ENCODE results near the gene SLC16A7.

The SLC16A7 gene

DNA sequence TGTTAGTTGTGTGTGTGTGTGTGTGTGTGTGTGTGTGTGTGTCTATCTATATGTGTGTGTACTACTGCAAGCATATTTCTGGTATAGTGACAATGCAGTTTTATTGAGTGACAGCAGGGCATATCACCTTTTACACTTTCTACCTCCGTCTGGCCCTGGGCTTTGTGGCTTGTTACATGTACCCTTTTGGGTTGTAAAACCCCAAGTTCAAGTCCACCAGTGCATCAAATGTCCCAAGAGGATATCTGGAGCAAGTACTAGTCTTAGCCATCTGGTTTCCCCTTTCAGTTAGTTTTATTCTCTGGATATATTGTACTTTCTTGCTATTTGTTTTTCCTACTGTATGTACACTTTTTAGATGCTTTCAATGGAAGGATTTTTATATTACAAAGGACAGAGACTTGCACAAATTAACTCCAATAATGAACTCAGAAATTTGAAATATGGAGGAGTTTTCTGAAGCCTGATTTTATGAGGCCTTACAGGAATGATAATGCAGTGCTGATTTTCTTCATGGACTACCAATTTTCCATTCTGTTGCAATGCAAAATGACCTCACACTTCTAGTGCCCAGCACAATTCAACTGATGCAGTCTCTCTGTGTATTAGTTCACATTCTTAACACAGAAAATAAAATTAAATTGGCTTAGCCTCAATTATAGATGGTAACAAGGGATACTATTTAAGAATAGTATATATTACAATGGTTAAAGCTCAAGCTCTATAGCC is 29.1 kb downstream of the SLC16A7 start:
- no peak for DNase-seq (ENCODE audit: low read depth)

GRCh38 chr12:59626382-59626781 is 30.6 kb downstream of the SLC16A7 start:
- peak; percentile 45 for DNase-seq (ENCODE audit: low read depth)

DNA sequence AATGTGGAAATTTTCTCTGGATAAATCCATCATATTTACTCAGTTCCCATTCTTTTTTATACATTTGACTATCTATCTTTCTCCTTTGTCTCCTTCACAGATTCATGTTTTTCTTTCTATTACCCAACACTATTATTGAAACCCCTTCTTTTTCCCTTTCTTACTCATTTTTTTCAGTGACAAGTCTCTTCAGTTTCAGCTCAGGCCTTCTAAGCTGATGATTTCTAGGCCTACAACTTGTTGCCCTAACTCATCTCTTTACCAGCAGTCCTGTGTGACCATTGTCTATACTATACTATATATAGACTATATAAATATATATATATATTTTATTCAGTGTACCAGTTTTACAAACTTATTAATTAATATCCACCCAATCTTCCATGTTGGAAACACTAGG is 31.8 kb downstream of the SLC16A7 start:
- no peak for DNase-seq (ENCODE audit: low read depth)

- DNase-seq (ENCODE audit: low read depth), result no peak
These were observed 34.1 kb downstream of the SLC16A7 start for GRCh38 chr12:59629890-59630289.

GRCh38 chr12:59632408-59632807 is 36.6 kb downstream of the SLC16A7 start:
- DNase-seq (ENCODE audit: low read depth), result no peak

- no peak for DNase-seq (ENCODE audit: low read depth)
These were observed 38.4 kb downstream of the SLC16A7 start for GRCh38 chr12:59634254-59634653.

DNA sequence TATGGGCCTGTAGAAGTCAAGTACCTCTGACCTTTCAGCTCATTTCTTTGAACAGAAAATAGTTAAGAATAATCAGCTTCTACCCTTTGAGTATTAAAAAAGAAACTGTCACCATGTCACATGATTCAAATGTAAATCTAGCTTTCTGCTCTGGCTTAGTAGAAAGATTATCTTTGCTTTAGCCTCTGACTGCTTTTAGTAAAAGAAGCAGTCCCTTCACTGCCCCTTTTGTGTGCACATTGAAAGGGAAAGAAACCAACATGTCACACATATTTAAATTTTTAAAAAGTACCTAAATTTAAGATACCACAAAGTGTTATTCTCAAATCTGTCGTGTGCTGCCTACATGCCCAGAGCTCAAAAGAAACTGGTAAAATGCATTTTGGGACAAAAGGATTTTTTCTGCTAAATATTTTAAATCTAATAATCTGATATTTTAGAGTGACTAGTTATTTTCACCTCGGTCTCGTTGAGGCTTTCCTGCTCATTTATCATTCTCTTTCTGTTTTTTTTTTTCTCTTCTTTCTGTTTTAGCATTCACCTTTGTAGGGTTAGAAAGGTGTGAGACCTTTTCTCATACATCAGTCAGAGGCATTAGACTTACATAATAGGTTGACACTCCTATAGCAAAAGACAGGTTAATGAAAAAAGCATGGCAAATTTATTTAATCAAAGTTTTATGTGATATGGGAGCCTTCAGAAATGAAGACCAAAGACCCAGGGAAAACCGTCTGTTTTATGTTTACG is 41.3 kb downstream of the SLC16A7 start:
- no peak for DNase-seq (ENCODE audit: low read depth)

GRCh38 chr12:59637692-59638070 is 41.9 kb downstream of the SLC16A7 start:
- no peak for DNase-seq (ENCODE audit: low read depth)

GRCh38 chr12:59643550-59643949 is 47.7 kb downstream of the SLC16A7 start:
- DNase-seq (ENCODE audit: low read depth), result no peak

DNA sequence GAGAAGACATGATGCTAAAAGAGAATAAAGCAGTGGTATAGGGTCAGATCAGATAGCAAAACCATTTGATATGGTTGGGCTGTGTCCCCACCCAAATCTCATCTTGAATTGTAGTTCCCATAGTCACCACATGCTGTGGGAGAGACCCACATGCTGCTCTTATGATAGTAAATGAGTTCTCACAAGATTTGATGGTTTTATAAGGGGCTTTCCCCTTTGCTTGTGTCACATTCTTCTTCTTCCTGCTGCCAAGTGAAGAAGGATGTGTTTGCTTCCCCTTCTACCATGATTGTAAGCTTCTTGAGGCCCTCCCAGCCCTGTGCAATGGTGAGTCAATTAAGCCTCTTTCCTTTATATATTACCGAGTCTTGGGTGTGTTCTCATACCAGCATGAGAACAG is 49.4 kb downstream of the SLC16A7 start:
- DNase-seq (ENCODE audit: low read depth), result no peak

DNA sequence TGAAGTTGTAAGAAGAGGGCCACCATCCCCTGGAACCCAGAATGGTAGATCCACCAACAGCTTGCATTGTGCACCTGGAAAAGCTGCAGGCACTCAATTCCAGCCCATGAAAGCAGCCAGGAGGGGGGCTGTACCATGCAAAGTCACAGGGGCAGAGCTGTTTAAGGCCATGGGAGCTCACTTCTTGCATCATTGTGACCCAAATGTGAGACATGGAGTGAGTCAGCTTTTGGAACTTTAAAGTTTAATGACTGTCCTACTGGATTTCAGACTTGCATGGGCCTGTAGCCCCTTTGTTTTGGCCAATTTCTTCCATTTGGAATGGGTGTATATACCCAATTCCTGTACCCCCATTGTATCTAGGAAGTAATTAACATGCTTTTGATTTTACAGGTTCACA is 50.8 kb downstream of the SLC16A7 start:
- DNase-seq (ENCODE audit: low read depth), result no peak

- DNase-seq (ENCODE audit: low read depth), result no peak
These were observed 53.4 kb downstream of the SLC16A7 start for GRCh38 chr12:59649203-59649602.

DNA sequence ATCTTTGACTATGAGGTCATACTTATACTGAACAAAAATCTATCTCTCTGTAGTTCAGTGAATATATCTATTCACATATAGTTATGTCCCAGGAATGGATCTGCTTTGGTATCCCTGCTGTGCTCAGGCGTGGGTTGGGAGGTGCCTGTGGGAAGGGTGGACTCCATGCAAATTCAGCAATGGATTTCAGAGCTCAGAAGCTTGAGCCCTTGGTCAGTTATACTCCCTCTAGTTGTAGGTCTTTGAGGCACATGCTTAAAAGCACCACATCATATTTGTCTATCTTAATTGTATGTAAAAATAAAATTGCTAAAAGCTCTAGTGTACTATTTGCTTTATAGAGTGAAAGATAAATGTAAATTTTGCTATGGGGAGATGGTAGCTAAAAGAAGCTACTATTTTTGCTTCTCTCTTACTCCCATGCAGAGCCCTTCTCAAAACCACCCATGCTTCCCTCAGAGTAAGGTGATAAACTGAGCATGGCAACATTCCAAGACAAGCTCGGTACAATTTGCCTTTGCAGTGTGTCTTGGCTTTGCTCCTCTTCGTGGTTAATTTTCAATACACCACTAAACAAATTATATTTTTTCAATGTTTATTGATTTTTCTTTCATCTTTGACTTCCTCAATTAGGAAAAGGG is 54.9 kb downstream of the SLC16A7 start:
- DNase-seq (ENCODE audit: low read depth), result no peak

GRCh38 chr12:59651229-59651920 is 55.5 kb downstream of the SLC16A7 start:
- DNase-seq (ENCODE audit: low read depth), result no peak

- no peak for DNase-seq (ENCODE audit: low read depth)
These were observed 56.3 kb downstream of the SLC16A7 start for GRCh38 chr12:59652130-59652529.

- no peak for DNase-seq (ENCODE audit: low read depth)
These were observed 58.2 kb downstream of the SLC16A7 start for GRCh38 chr12:59654061-59654460.

- no peak for DNase-seq (ENCODE audit: low read depth)
These were observed 61.4 kb downstream of the SLC16A7 start for GRCh38 chr12:59657266-59657665.

- no peak for DNase-seq (ENCODE audit: low read depth)
These were observed 61.9 kb downstream of the SLC16A7 start for GRCh38 chr12:59657711-59658110.

DNA sequence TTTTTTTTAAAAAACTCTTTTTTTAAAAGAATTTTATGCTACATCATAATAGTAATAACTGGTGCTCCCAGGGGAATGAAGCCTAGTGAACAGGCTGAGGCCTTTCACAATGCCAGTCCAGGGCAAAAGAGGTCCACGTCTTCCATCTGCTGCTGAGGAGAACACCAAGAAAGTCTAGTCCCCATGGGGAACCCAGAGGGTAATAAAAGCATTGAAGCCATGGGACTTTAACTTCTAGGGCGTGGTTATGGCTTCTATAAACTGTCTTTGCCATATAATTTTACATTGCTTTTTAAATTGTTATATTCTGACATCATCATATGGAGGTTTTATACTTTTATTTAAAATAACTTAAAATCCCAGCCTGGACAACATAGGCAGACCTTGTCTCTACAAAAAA is 64.3 kb downstream of the SLC16A7 start:
- DNase-seq (ENCODE audit: low read depth), result peak; percentile 18

GRCh38 chr12:59660921-59661597 is 65.2 kb downstream of the SLC16A7 start:
- DNase-seq (ENCODE audit: low read depth), result no peak

DNA sequence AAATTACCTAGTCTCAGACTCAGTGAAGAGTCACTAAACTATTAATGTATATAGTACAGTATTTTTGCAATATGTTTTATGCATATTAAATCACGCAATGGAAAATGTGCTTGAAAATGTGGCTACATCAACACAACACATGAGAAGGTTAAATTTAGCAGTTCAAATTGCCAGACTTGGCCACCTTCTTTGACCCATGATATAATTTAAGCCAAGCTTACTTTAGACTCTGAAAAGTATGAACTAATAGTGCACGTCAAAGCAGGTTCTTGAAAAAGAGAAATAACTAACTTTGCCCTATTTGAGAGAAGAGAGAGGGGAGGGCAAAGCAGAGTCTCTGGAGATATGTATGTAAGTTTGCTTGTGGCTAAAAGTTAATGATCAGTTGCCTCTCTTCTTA is 68.7 kb downstream of the SLC16A7 start:
- DNase-seq (ENCODE audit: low read depth), result no peak

DNA sequence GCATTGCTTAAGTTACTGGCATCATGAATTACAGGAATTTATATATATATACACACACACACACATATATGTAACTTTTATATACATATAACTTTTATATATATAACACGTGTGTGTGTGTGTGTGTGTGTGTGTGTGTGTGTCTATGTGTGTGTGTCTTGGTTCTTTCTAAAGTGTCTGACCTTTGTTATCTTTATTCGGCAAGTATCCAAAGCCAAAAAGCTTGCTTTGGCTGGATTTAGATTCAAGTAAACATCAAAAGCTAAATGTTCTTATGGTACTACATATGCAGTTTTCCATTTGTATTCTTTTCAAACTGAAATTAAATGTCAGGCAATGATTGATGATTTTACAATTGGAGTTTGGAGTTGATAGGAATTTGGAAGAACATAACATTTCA is 69.9 kb downstream of the SLC16A7 start:
- DNase-seq (ENCODE audit: low read depth), result no peak

All from stromal cell of bone marrow (primary cell).